Glomerular visceral epithelial cell (primary cell): ENCODE results near the gene GRAP2.
"Not testable (repeated sequence)": the region's sequence is repeated elsewhere in the genome, so short reads cannot be mapped to it uniquely, and the experiment has no call there.

Experiments
- DNase-seq: peaks from one replicate; pipeline ENCODE4 v3.0.0-alpha.2; 2016; ENCODE audit errors: extremely low spot score

The GRAP2 gene

DNA sequence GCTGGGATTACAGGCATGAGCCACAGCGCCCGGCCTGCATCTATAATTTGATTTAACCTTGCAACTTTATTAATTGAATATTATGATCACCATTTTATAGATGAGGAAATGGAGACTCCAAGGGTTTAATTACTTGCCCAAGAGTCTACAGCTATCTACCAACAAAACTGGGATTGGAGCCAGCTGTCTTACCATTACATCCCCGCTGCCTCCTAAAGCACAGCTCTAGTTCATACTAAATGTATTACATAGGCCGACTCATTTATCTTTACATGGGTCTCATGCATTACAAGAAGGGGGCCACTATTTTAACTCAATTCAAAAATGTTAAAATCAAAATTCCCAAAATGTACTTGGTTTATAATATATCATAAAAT lies 45.2 kb downstream of the GRAP2 start:
- DNase-seq, result no peak

DNA sequence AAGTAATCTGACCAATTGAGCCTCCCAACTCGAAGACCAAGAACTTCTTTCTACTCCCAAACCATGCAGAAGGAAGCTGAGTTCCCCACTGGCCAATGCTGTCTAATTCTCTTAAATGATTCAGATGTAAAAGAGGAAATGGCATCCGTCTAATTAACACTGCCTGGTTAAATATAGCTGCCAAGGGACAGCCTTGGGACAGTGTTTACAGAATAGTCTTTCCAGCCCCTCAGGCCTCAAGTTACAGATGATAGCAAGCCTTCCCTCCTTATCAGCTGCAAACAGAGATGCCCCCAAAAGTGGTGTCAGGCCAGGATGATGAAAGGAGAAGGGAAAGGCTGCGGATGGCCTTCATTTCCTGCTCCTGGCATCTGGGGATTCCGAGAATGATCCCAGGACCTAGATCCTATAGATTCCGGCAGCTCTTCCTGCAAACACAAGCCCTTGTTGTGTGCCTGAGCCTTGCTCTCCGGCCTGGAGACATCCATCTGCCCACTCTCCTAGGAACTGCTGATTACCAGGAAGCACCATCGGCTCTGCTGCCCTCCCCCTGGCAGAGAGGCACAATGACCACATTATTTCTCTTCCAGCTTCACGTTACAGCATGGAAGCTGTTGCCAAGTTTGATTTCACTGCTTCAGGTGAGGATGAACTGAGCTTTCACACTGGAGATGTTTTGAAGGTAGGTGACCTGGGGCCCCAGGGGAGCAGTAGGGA lies 45.8 kb downstream of the GRAP2 start:
- DNase-seq, result no peak

DNA sequence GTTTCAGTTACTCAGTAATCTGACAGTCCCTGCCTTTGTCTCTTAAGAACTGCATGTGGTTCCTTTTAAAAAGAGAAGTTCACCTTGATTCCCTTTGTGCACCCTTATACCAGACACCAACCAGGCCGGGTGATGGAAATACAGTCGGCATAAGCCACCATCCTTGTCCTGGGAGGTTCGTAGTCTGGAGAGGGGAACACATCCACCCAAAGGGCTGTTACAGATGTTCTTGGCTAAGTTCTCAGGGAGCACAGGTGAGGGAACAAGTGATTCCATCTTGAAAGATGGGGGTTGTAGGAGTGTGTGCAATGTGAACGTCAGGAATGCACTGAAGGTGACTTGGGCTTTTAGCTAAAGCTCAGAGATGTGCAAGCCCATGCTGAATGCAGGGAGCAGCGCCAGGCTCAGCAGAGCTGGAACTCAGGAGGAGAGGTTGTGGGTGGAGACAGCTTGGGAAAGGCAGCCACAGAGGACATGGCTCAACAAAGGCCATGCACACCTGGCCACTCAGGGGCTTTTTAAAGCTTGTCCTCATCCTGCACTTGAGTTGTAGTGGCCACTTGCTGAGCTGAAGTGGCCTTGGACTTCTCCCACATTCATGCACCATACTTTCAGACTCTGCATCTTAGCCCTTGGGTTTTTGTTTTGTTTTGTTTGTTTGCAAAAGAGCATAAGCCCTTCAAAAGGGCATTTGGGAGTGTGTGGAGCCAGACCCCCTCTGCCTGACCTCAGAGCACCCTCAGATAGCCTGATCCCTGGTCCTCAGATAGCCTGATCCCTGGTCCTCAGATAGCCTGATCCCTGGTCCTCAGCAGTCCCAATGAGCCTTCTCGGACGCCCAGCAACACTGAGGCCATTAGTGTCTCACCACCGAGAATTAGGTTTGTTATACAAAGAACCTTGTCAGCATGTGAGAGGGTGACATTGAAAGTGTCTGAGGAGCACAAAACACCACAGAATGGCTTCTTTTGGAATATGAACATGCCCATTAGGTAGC lies 46.6 kb downstream of the GRAP2 start:
- DNase-seq, result no peak

DNA sequence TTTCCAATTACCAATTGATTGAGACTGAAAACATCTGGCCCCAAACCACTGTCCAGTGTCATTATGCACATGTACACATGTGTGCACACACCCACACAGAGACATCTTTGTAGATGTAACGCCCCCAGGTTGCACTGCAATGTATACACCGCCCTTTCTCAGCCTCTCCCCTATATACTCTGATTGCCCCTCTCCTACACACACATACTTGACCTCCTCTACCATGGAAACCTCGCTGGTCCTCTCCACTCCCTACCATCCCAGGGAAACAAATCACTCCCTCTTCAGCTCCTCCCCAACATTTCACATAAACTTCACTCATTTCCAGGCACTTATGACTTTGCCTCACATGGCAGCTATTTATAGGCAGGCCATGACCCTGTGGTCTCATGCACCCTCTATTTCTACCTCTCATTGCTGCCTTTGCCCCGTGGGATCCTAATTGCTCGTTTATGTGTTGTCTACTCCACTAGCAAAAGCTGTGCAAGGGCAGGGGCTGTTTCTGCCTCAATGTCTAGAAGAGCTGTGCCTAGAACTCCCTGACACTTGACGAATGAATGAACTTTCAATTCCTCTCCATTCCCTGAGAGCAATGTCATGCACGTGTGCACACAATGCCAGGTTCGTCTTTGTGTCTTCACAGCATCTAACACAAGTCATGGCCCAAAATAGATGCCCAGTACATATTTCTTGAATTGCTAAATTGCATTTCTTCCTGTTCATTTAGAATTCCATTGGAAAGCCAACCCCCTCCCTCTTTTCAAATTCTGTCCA lies 49.3 kb downstream of the GRAP2 start:
- DNase-seq, result no peak

DNA sequence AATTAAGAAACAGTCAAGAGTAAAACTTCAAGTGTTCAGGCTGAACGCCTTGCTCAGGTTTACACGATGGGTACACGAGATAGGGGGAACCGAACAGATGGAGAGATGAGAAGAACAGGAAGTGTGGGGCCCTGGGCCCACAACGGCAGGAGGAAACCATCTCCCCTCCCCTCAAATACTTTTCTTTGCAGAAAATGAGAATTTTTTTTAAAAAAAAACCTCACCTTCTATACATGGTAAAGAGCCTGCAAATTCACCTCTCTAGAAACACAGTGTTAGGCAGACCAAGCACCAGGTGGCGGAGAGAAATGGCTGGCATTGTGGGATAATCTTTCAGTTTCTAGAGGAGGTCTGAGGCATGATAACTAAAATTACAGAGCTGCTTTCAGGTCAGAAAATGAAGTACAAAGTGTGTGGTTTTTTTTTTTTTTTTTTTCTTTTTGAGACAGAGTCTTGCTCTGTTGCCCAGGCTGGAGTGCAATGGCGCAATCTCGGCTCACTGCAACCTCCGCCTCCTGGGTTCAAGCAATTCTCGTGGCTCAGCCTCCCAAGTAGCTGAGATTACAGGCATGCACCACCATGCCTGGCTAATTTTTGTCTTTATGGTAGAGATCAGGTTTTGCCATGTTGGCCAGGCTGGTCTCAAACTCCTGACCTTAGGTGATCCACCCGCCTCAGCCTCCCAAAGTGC lies 50.9 kb downstream of the GRAP2 start:
- not testable (repeated sequence) for DNase-seq

DNA sequence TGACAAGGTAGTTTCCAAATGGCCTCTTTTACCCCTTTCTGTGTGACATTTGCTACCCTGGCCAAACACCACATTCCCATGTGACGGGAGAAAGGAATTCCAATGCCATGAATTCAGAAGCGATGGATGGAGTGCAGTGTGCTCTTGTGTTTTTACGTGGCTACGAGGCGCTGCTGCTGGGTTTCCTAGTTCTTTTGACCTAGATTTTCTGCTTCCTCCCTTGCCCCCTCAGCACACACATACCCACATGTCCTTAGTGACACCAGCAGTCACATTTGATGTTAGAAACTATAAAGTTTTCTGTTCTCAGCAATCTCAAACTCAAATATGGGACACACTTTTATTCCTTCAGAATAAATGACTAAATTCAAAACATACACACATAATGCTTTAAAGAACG lies 51.5 kb downstream of the GRAP2 start:
- DNase-seq, result no peak

DNA sequence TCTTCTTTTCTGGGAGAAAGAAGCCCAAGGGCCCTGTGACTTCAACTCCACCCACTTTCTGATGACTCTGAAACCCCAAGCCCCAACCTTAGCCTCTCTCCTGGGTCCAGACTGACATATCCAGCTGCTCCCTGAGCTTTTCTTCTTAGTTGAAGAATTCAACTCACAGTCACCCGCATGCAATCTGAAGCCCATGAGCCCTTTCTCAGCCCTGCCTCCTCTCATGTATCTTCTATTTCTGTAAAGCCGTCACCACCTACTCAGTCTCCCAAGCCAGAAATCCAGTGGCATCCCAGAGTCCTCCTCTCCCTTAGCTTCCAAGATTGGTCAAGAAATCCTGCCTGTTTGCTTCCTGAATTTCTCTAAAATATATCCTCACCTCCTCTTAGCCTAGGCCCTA lies 52.2 kb downstream of the GRAP2 start:
- DNase-seq, result no peak

DNA sequence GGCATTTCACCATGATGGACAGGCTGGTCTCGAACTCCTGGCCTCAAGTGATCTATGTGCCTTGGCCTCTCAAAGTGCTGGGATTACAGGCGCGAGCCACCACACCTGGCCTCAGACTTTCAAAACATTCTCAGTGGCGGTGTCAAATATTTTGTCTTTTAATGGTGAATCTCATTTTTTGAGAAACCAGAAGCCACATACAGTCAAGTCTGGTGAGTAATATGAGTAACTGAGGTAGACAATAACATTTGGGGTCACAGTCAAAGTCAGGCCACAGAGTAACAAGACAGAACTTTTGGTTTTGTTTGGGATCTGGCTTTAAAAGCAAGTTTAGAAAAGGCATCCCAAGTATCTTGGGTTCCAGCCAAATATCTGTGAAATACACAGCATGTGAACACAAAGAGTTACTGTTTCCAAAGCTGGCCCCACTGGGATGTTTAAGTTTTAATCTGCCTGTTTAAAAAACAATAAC lies 53.7 kb downstream of the GRAP2 start:
- peak; percentile 15 for DNase-seq

DNA sequence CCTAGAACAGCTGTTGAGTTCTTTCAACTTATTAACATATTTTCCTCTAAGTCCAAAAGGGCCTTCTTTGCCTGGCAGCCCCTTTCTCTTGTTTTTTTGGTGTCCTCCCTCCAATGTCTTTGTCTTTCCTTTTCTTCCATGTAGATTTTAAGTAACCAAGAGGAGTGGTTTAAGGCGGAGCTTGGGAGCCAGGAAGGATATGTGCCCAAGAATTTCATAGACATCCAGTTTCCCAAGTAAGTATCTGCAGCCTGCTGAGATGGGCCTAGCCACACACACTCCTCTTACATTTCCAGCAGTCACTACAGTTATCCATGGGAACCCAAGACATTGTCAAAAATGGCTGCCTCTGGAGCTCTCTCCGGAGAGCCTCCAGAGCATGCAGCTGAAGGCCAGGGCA lies 54.8 kb downstream of the GRAP2 start:
- DNase-seq, result no peak

DNA sequence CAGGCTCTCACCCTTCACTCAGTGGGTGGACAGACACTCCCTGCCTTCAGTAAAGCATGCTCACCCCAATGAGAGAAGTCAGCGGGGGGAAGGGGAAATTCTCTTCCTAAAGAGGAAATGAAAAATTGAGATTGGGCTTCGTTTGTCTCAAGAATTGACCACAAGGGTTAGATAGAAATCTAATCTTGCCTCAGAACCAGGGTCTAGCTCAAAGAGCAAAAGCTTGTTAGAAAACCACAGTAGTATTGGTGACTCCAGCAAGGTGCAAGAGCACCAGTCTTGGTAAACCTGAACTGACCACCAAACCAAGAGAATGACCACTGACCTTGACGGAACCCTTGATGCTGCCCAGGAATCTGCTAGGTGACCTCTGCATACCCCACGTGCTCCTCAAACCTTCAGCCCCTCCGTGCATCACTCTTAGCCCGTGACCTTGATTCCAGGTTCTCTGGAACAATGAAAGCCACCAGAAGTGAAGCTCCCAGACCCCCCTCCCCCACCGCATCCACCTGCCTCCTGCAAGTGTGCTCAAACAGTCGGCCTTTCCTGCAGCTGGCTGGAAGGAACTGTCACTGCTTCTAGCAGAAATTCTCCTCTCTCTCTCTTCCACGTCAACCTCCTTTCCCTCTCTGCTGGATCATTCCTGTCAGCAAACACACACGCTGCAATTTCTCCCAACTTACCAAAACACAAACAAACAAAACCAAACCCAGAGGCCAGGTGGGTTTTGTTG lies 56.2 kb downstream of the GRAP2 start:
- no peak for DNase-seq

DNA sequence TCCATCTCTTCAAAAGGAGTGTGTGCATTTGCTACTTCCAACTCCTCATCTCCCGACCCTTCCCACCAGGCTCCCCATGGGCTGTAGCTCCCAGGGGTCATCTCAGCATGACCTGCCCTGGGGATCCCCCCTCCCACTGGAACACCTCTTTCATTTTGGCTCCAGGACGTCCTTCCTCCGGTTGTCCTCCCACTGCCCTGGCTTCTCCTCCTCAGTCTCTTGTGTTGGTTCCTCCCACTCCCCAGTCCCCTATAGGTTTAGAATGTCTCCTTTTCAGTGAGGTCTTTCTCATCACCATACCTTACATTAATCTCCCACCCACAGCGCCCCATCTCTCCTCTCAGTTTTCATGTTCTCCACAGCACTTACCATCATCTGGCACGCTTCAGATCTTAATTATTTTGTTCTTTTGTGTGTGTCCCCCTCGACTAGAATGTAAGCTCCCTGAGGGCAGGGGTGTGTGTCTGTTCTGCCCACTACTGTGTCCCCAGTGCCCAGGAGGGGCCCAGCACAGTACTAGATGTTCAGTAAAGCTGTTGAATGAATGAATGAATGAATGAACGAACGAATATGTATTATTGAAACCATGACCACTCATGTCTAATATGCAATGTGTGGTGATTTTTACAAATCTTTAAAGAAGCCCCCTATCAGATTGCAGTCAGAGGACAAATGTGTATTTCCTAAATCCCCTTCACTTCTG lies 57.3 kb downstream of the GRAP2 start:
- no peak for DNase-seq

DNA sequence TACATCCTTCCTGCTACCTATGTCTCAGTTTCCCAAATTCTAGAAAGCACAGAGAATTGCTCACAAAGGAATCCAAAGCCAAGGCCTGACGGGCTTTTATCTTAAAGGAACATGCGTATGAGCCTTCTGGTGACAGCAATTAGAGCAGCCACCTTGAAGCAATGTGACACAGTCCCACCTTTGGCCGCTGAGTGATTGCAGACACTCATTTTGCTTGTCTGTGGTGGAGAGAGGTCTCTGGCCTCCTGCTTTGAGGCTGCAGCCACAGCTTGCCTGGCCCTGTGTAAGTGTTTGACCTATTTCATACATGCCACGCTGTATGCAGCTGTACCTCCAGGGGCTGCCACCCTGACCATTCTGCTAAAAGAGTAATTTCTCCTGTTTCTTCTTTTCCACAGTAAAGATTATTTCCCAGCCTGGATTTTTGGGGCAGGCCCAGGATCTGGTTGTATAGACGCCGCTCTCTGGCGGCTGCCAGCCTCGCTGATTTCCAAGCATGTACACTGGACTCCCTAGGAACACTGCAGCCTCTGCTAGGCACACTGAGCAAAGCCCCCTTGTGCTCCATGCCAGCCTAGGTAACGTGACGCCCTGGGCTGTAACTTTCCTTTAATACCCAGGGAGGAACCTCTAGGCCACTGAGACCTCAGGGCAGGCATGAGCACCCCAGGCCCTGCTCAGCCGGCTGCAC lies 58.2 kb downstream of the GRAP2 start:
- no peak for DNase-seq

DNA sequence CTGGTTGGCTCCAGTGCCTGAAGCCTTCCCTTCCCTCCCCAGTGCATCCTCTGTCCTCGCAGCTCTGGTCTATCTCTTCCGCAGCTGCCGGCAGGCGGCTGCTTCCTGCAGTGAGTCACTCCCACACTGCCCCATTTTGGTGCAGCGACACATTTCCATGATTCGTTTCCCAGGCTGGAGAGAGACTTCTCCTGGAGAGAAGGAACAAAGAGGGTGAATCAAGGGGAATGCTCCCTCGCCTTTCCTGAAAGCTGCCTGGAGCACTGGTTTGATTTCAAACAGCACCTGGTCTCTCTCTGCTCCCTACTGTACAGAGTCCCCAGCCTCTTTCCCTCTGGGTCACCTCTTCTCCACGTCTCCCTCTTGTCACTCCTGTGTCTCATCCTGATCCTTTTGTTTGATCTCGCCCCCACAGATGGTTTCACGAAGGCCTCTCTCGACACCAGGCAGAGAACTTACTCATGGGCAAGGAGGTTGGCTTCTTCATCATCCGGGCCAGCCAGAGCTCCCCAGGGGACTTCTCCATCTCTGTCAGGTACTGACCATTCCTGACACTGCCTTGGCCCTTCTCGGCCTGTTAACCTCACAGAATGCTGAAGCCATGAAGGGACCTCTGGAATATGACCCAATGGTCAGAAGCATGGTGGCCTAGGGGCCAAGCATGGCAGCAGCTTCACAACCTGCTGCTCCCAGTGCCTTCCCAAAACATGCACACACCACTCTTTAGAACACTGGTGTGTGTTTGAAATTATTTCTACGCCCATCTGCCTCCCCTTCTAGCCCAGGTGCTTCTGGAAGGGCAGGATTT lies 59.0 kb downstream of the GRAP2 start, which contains the start of gene TMA7B:
Gene TMA7B (plus strand): TSS at position 758 of the 808 bp plus-strand sequence. CDS start 3,978 bp downstream, outside the sequence.
- DNase-seq, result peak; percentile 76

DNA sequence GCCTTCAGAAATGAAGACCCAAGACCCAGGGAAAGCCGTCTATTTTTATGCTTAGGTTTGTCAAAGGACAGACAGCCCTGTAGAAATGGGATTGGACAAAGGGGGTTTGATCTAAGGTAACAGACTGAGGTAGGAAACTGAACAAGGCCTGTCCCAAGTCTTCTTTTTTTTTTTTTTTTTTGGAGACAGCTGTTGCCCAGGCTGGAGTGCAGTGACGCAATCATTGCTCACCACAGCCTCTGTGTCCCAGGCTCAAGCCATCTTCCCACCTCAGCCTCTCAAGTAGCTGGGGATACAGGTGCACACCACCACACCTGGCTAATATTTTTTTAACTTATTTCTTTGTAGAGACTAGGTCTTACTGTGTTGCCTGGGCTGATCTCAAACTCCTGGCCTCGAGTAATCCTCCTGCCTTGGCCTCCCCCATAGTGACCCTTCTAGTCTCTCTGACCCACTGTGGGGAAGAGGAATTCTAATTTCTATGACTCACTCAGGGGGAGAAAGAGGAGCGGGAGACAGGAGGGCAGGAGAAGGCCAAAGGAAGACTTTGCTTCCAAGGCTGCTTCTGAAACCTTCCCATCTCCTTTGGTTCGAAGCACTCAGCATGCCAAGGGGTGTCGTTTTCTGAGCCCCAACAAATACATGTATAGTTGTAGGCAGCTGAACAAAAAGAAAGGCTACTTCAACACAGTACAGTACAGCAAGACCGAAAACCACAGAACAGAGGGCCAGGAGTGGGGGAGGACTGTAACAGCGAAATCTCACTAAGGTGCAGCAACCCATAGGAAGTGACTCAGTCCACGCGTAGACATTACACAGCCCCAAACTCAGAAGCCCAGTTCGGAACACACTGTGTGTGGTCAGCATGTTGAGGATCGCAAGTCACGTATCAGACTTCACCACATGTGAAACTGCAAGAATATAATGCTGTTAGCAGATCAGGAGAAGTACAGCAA lies 60.2 kb downstream of the GRAP2 start:
- peak; percentile 96 for DNase-seq

DNA sequence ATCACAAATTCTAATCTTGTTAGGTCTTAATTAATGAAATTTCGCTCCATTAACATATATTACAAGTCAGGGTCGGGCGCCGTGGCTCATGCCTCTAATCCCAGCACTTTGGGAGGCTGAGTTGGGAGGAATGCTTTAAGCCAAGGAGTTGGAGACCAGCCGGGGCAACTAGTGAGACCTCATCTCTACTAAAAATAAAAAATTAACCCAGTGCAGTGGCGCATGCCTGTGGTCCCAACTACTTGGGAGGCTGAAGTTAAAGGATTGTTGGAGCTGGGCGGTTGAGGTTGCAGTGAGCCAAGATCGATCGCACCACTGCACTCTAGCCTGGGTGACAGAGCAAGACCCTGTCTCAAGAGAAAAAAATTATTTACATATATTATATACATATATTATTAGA lies 61.2 kb downstream of the GRAP2 start:
- peak; percentile 82 for DNase-seq

DNA sequence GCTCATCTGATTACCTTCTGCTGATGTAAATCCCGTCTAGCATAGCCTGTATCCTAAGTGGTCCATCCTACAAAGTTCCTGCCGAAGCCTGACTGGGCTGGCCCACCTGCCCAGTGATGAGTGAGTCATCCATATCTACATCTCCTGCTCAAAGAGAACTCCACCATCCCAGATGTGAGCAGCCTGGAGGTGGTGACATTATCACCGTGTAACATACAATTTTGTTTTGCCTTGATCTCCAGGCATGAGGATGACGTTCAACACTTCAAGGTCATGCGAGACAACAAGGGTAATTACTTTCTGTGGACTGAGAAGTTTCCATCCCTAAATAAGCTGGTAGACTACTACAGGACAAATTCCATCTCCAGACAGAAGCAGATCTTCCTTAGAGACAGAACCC lies 64.9 kb downstream of the GRAP2 start:
- DNase-seq, result no peak

DNA sequence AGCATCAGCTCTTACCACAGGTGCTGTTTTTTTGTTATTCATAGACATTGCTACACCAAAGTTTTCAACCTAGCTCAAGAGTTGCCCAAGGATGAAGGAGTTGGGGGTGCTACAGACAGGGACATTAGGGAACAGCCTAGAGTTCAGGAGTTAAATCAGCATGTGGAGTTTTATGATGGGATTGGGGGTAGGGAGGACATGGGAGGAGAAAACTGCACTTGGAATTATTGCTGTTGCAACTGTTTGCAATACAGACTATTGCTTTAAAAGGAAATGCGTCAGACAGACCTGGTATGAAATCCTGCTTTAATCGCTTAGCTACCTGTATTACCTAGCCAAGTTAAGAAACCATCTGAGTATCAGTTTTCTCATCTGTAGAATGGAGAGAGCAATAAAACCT lies 65.6 kb downstream of the GRAP2 start:
- no peak for DNase-seq
